Activated CD4-positive, alpha-beta T cell treated with anti-CD3 and anti-CD28 coated beads, Interleukin-10, Interleukin-2, amounts not matched to agents 100 ng/mL and 50 ng/mL, durations not matched to agents 16 hours and 8 hours (primary cell): ENCODE data around the gene KLHL20.
"Not testable (repeated sequence)": the region's sequence is repeated elsewhere in the genome, so short reads cannot be mapped to it uniquely, and the experiment has no call there.

ENCODE experiments used
- DNase-seq: peaks from one replicate; pipeline ENCODE4 v3.0.0-alpha.2; 2020

The KLHL20 gene

DNA sequence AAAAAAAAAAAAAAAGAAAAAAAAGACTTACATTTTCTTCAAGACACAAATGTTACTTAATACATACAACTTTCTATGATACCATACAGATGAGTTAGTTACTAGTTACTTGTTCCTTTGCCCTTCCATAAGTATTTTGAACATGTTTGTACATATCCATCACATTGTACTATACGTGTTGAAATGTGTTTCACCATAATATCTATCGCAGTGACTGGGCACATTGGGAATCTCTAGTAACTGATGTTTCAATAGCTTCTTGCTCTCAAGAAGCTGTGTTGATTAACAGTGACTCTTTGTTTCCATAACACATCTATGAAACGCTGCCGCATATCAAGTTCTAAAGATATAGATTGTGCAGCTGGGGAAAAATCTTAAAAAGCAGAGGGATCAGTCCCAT is 42.9 kb downstream of the KLHL20 start:
- DNase-seq = no peak

DNA sequence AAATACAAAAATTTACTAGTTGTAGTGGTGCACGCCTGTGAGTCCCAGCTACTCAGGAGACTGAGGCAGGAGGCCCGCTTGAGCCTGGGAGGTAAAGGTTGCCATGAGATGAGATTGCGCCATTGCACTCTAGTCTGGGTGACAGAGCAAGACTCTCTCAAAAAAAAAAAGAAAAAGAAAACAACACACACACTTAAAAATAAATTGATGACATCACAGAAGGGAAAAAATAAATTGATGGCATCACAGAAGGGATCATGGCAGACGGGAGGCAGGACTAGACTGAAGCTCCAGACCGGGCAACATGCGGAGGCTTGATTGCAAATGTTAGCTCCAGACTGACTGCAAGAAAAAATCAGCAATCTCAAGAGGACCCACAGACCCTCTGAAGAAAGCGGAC is 43.3 kb downstream of the KLHL20 start:
- DNase-seq = no peak

DNA sequence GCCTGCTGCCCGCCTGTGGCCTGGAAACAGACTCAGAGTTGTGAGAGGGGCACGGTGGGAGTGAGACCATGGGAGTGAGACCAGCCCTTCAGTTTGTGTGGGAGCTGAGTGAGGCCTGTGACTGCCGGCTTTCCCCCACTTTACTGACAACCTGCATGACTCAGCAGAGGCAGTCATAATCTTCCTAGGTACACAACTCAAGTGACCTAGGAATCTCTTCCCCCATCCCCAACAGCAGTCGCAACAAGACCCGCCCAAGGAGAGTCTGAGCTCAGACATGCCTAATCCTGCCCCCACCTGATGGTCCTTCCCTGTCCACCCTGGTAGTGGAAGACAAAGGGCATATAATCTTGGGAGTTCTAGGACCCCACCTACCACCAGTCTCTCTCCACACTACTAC is 44.2 kb downstream of the KLHL20 start:
- no peak for DNase-seq

DNA sequence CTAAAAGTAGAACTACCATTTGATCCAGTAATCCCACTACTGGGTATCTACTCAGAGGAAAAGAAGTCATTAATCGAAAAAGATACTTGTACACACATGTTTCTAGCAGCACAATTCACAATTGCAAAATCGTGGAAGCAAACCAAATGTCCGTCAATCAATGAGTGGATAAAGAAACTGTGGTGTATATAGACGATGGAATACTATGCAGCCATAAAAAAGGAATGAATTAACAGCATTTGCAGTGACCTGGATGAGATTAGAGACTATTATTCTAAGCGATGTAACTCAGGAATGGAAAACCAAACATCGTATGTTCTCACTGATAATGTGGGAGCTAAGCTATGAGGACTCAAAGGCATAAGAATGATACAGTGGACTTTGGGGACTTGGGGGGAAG is 49.5 kb downstream of the KLHL20 start:
- not testable (repeated sequence) for DNase-seq

DNA sequence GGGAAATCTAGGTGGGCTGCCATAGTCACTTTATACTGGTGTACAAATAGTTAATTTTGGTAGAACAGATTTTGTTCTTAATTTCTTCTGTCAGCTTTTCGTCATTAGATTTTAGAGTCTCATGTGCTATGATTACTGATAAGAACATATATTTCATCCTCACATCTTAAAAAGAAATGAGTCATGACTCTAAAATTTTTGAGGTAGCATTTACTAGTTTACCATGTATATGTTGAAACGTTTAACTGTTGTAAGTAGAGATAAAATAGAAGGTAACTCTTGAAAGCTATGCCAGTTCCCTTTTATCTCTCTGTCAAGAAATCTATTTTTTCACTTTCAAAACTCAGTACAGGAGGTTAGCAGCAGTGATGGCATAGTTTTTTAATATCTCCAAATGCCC is 53.4 kb downstream of the KLHL20 start:
- DNase-seq = no peak

DNA sequence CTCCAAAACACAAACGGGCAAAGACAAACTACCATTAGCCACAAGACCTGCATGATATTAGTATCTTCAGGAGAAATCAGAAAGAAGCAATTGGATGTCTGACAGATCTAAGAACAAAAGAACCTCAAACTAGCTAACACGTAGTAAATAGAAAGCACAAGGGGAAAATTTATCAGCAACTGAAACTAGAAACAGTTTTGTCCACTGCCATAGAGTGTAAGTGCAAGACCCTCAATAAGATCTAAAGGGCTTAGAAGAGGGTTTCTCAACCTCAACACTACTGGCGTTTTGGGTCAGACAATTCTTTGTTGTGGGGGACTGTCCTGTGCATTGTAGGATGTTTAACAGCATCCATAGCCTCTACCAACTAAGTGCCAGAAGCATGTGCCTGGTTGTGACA is 54.0 kb downstream of the KLHL20 start:
- DNase-seq = no peak

DNA sequence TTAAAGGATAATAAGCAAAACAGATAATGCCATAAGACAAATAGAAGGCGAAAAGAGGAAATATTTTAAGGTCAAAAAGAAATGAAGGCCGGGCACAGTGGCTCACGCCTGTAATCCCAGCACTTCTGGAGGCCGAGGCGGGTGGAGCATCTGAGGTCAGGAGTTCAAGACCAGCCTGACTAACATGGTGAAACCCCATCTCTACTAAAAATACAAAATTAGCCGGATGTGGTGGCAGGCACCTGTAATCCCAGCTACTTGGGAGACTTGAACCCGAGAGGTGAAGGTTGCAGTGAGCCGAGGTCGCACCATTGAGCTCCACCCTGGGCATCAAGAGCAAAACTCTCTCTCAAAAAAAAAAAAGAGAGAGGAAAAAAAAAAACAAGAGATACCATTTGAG is 55.5 kb downstream of the KLHL20 start:
- DNase-seq = peak; percentile 4

DNA sequence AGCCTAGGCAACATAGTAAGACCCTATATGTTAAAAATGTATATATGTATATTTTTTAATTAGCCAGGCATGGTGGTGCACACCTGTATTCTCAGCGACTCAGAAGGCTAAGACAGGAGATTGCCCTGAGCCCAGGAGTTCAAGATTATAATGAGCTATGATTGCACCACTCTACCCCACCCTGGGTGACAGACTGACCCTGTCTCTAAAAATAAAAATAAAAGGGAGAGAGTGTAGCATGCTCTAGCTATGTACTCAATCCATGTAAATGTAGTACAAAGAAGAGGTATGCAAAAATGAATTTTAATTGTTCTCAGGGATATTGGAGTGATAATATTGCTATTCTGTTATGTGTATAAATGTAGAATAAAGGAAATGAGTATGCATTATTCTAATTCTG is 56.8 kb downstream of the KLHL20 start:
- DNase-seq = no peak

DNA sequence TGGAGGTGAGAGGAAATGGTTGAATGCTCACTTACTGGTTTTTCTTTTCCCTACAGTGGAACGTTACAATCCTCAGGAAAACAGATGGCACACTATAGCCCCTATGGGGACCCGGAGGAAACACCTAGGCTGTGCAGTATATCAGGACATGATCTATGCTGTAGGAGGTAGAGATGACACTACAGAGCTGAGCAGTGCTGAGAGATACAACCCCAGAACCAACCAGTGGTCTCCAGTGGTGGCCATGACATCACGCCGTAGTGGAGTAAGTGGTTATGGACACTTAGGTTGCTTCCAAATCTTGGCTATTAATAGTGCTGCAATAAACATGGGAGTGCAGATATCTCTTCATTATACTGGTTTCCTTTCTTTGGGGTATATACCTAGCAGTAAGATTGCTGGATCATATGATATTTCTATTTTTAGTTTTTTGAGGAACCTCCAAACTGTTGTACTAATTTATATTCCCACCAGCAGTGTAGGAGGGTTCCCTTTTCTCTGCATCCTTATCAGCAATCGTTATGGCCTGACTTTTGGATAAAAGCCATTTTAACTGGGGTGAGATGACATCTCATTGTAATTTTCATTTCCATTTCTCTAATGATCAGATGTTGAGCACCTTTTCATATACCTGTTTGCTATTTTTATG is 60.9 kb downstream of the KLHL20 start:
- no peak for DNase-seq

DNA sequence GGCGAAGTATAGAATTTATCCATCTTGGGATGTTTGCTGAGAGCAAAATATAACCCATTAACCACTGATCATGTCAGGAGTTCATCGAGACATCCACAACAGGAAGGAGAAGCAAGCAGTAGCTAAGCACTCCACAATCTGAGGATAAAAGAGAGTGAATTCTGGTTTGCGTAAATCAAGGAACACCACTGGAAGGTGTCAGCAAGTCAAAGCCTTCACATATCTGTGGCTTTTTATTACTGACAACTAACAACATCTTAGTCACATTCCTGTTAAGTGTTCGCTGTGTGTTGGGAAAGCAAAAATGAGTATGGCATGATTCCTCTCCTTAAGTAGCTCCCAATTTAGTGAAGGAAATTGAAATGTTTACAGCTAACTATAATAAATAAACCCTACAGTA is 65.2 kb downstream of the KLHL20 start:
- DNase-seq = no peak

DNA sequence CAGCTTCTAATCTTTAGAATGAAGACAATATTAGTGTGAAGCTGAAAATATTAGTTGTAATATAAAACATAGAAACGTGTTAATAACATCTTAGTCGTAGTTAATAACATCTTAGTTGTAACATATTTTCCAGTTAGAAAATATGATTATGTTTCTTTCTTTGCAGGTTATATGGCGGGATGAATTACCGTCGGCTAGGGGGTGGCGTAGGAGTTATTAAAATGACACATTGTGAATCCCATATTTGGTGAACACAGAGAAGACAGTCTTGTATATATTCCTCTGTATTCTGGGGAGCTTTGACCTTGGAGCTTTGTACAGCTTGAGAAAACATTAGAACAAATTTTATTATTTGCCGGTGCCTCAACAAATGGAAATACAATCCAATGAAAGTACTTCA is 70.2 kb downstream of the KLHL20 start:
- no peak for DNase-seq

DNA sequence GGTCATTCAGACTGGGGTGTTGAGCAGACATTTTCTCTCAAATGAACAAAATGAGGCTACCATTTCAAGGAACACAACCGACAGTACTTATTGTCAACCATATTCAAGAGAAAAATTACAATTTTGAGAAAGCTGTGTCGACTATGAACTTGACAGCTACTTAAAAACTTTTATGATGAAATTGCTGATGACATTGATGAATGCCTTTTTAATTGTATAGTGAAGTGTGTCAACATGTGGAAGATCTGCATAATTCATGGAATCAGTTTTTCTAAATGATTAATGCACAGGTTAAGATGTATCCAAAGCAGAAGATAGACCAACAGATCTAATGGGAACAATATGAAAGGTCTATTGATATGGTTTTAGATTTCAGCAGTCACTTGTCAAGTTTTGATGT is 75.1 kb downstream of the KLHL20 start:
- DNase-seq = no peak

DNA sequence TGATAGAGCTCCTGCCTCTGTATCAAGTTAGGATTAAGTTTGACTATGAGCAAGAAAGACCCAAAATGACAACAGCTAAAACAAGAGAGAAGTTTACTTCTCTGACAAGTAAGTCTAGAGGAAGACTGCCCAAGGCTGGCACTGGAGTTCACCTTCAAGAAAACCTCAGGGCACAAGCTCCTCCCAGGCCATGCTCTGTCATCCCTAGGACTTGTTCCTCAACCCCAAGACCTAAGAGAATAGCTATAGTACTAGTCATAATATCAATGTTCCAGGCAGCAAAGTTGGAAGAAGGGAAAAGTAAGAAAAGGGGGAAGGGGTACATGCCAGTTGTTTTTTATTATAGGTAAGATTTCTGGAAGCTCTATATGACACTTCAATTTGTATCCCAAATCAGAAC is 83.3 kb downstream of the KLHL20 start:
- DNase-seq = no peak

DNA sequence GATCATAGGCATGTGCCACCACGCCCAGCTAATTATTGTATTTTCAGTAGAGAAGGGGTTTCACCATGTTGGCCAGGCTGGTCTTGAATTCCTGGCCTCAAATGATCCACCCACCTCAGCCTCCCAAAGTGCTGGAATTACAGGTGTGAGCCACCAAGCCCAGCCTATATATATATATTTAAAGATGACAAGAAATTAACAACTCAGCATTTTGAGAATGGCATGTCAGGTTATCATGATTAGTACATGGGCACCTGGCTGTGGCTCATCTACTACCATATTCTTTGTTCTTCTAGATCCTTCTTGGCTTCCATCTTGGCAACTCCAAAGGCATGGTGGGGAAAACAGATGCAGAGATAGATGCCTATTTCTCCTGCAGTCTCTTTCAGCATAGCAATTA is 85.2 kb downstream of the KLHL20 start:
- DNase-seq = not testable (repeated sequence)

DNA sequence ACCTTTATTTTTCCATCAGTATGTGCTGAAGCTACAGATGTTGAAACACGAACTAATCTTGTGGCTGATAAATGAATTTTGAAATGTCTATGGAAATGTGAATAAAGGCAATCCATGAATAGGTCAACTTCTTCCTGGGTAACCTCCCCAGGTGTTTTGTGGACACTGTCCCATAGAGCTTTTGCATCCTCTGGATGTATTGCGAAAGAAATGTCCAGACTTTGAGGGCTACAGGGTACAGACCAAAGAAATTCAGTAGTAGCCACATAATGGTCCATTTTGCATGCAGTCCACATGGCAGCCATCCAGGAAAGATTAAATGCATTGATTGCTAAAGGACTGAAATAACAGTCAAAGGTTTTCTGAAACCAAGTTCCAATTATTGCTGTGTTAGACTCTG is 88.2 kb downstream of the KLHL20 start:
- DNase-seq = no peak

DNA sequence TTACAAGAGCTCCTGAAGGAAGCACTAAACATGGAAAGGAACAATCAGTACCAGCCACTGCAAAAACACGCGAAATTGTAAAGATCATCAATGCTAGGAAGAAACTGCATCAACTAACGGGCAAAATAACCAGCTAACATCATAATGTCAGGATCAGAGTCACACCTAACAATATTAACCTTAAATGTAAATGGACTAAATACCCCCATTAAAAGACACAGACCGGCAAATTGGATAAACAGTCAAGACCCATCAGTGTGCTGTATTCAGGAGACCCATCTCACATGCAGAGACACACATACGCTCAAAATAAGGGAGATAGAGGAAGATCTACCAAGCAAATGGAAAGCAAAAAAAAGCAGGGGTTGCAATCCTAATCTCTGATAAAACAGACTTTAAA is 98.9 kb downstream of the KLHL20 start:
- DNase-seq = not testable (repeated sequence)

DNA sequence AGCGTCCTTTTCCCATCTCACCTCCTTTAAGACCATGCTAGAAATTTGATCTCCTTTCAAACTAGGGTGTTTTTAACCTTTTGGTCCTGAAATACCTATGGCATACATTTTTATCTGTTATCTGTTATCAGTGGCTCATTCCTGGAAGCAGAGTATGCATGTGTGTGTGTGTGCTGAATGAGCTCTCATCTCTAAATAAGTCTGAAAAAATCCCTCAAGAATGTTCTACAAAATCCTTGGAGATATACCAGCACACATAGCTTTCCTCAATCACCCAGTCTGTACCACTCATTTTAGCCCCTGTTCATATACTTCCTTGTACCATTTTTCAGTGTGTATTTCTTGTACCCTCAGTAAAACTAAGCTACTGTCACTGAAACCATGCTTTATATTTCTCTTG is 103.7 kb downstream of the KLHL20 start:
- no peak for DNase-seq

DNA sequence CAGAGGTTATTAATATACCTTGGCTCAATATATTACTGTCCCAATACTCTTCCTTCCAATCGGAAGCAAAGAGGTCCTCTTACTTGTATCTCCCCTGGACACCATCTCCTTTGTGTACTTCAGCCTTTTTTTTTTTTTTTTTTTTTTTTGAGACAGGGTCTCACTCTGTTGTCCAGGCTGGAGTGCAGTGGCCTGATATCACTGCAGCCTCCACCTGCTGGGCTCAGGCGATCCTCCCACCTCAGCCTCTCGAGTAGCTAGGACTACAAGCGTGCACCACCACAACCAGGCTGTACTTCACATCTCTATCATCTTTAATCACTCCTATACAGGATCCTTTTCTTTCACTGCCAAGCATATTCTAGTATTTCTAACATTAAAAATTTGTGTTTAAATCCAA is 106.9 kb downstream of the KLHL20 start:
- DNase-seq = no peak

DNA sequence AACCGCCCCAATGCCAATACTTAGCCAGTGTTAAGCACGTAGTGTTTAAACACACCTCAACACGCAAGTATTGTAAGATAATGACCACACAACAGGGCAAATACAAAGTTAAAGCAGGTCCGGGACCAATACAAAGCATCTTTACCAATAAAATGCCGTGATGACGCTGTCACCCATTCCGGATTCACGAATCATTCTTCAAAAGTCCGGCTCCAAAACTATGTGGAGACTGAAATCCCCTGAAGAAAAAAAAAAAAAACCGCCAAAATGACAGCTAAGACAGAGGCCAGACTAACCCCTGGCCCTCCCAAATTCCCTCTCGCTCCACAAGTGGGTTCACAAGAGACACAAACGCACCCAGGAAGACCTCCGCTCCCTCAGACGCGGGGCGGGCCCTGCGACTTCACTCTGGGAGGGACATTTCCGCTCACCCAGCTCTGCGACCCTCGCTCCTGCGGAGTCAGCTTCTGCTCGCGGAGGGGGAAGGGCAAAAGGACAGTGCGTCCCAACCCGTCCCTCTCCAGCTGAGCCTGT is 109.1 kb downstream of the KLHL20 start:
- no peak for DNase-seq

DNA sequence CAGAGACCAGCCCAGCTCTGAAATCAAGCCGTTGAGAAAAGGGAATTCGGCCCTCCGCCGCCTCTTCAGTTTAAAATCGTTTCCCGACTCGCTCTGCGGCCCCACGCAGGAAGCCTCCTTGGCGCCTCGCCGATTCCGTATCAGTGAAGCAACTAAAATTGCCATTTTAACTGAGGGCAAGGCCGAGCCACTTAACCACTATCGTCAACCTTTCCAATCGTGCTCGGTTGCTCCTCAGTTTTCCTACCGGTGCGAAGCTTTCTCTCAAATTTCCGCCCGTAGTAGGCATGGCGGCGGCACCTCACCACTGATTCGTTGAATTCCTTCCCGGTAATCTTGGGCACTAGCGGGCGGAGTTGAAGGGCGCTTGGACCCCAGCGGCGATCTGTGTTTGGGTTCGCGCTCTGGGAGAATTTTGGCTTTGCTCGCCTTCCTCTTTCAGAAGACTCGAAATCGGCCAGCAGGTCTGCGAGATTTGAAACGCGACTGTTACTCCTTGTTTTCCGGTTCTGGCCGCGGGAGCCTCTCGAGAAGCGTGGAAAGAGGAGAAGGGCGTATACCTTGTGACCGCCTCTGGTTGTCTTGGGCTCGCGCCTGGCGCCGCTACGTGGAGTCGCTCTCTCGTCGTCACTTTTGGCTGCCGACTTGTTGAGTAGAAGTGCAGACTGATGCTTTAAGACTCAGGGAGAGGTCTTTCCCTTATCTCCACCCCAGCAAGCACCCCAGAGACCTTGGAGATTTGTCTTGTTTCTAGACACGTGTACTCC is 109.7 kb downstream of the KLHL20 start, which contains the start of the genes CENPL and DARS2:
TSS of gene CENPL (minus strand) at position 569 of the 767 bp plus-strand sequence. CDS start 13,584 bp downstream, outside the sequence.
TSS of gene DARS2 (plus strand) at position 359 of the 767 bp plus-strand sequence. CDS start 557 bp downstream, outside the sequence.
- peak; percentile 96 for DNase-seq

DNA sequence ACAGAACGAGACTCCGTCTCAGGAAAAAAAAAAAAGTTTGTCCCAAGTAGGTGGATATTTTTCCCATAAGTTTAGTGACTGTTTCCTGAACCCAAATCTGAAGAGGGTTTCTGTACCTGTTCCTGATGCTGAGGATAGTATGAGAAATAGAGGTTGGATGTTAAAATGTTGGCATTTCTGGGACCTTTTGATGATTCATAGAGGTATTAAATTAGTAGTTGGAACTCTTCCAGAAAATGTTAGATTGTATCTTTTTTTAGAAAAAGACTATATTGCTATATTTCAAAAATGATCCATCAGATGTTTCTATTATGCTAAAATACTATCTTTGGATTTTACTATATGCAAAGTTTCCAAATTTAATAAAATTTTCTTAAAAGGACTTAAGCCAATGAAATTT is 112.8 kb downstream of the KLHL20 start:
- no peak for DNase-seq

DNA sequence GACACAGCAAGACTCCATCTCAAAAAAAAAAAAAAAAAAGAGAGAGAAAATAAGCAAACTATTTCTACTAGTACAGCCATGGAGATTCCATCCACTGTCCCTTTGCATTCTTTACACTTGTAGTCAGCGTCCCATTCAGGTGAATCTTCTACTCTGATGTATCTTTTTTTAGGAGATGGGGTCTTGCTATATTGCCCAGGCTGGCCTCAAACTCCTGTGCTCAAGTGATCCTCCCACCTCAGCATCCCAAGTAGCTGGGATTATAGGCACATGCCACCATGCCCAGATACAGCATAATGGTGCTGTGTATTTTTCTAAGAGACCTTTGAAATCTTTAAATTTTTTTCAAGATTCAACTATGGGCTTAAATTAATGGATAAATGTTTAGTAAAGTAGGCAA is 118.0 kb downstream of the KLHL20 start:
- DNase-seq = no peak
